SU-DHL-6 (cell line): ENCODE results near the gene KRTAP13-2.

Experiments used
- H2AFZ ChIP-seq: fragments of 200-600 bp; sonication (generic); 2 replicates; pipeline ENCODE4 v1.6.1; 2014; ENCODE audit warnings: low read depth, mild to moderate bottlenecking, moderate library complexity, mixed read lengths, antibody characterized with exemption, low read length; ENCODE audit not compliant: severe bottlenecking
- H3F3A ChIP-seq: fragments of 200-600 bp; shearing (Covaris generic); 2 replicates; pipeline ENCODE4 v1.6.0; 2016; ENCODE audit warnings: antibody characterized with exemption, mild to moderate bottlenecking; ENCODE audit not compliant: insufficient read depth
- H3K27ac ChIP-seq: fragments of 200-600 bp; sonication (generic); 2 replicates; pipeline ENCODE4 v1.5.1; 2016; ENCODE audit warnings: low read depth, mild to moderate bottlenecking, low read length, moderate library complexity, mixed read lengths
- H3K27me3 ChIP-seq: fragments of 200-600 bp; sonication (generic), shearing (Covaris generic); 2 replicates; pipeline ENCODE4 v1.6.0; 2014; ENCODE audit warnings: mild to moderate bottlenecking, low read length
- H3K36me3 ChIP-seq: fragments of 200-600 bp; sonication (generic); 2 replicates; pipeline ENCODE4 v1.6.1; 2014; ENCODE audit warnings: mild to moderate bottlenecking, low read length, mixed read lengths
- H3K4me2 ChIP-seq: fragments of 300-600, 200-600 bp; shearing (Covaris generic), sonication (generic); 2 replicates; pipeline ENCODE4 v1.6.0; 2014; ENCODE audit warnings: low read length, low read depth, mild to moderate bottlenecking; ENCODE audit not compliant: poor library complexity, severe bottlenecking
- H3K4me3 ChIP-seq: fragments of 200-600 bp; sonication (generic); 2 replicates; pipeline ENCODE4 v1.5.1; 2014; ENCODE audit warnings: antibody characterized with exemption, low read length, mild to moderate bottlenecking, mixed read lengths; ENCODE audit not compliant: insufficient read depth, poor library complexity, severe bottlenecking
- H3K79me2 ChIP-seq: fragments of 200-600 bp; sonication (generic); 2 replicates; pipeline ENCODE4 v1.6.1; 2014; ENCODE audit warnings: mild to moderate bottlenecking, low read length, moderate library complexity; ENCODE audit not compliant: insufficient read depth
- H3K9ac ChIP-seq: fragments of 200-600 bp; sonication (generic); 2 replicates; pipeline ENCODE4 v1.7.0; 2014; ENCODE audit warnings: mild to moderate bottlenecking, low read length
- H3K9me2 ChIP-seq: fragments of 200-600 bp; sonication (generic); replicated peaks from 2 replicates; pipeline ENCODE4 v1.6.1; 2014; ENCODE audit warnings: low read length; ENCODE audit not compliant: insufficient read depth
- H3K9me3 ChIP-seq: fragments of 200-600 bp; sonication (generic); 2 replicates; pipeline ENCODE4 v1.6.1; 2014; ENCODE audit warnings: low read length, mixed read lengths; ENCODE audit not compliant: insufficient read depth
- H4K20me1 ChIP-seq: fragments of 200-600 bp; sonication (generic); 2 replicates; pipeline ENCODE4 v1.6.1; 2014; ENCODE audit warnings: low read depth, mild to moderate bottlenecking, antibody characterized with exemption, low read length, moderate library complexity, mixed read lengths
- CTCF ChIP-seq: fragments of 200-600 bp; sonication (generic); IDR thresholded peaks from one replicate; pipeline ENCODE4 v1.5.1; 2017; ENCODE audit warnings: antibody characterized with exemption, mild to moderate bottlenecking, low read length, moderate library complexity; ENCODE audit not compliant: insufficient read depth, poor library complexity, severe bottlenecking
- EZH2phosphoT487 ChIP-seq: fragments of 200-600 bp; sonication (generic), shearing (Covaris generic); conservative IDR thresholded peaks from 2 replicates; pipeline ENCODE4 v1.6.1; 2018; ENCODE audit warnings: mild to moderate bottlenecking, antibody characterized with exemption, low read length, moderate library complexity, mixed read lengths

KRTAP13-2 gene

GRCh38 chr21:30337276-30337744 lies 34.8 kb downstream of the KRTAP13-2 start, which contains the start of gene KRTAP27-1:
TSS of gene KRTAP27-1 (minus strand) at chr21:30337694. CDS start at chr21:30337668, 26 bp downstream.
- no peaks in the 10 kb centered on the region for H3K9me2 ChIP-seq
- H4K20me1 ChIP-seq = no peaks in the 10 kb centered on the region
- H2AFZ ChIP-seq = no peak within 1 kb of the TSS
- H3F3A ChIP-seq = no peaks in the 10 kb centered on the region
- no peaks in the 10 kb centered on the region for H3K27me3 ChIP-seq
- no peaks in the 10 kb centered on the region for H3K36me3 ChIP-seq
- no peak within 1 kb of the TSS for H3K27ac ChIP-seq
- no peak within 1 kb of the TSS for H3K4me2 ChIP-seq
- no peak within 1 kb of the TSS for H3K4me3 ChIP-seq
- TF ChIP-seq CTCF = no peak
- no peak for TF ChIP-seq EZH2phosphoT487
- no peaks in the 10 kb centered on the region for H3K9me3 ChIP-seq
- H3K9ac ChIP-seq = no peak within 1 kb of the TSS
- no peaks in the 10 kb centered on the region for H3K79me2 ChIP-seq

GRCh38 chr21:30336596-30336995 lies 35.5 kb downstream of the KRTAP13-2 start:
- Histone ChIP-seq H3K4me2 (no peak overlapping the region), H3K27ac (no peak overlapping the region), H3K36me3 (no peaks in the 10 kb centered on the region), H3K79me2 (no peaks in the 10 kb centered on the region), H3K4me3 (no peak overlapping the region), H3K27me3 (no peaks in the 10 kb centered on the region), H3K9me3 (no peaks in the 10 kb centered on the region), H3K9ac (no peak overlapping the region), H4K20me1 (no peaks in the 10 kb centered on the region), H3K9me2 (no peaks in the 10 kb centered on the region), H2AFZ (no peak overlapping the region), H3F3A (no peaks in the 10 kb centered on the region)
- TF ChIP-seq CTCF (no peak), EZH2phosphoT487 (no peak)

- Histone ChIP-seq H3K9ac (no peak overlapping the region), H3K27ac (no peak overlapping the region), H3F3A (no peaks in the 10 kb centered on the region), H3K9me2 (no peaks in the 10 kb centered on the region), H3K36me3 (no peaks in the 10 kb centered on the region), H3K9me3 (no peaks in the 10 kb centered on the region), H3K4me2 (no peak overlapping the region), H3K27me3 (no peaks in the 10 kb centered on the region), H3K79me2 (no peaks in the 10 kb centered on the region), H4K20me1 (no peaks in the 10 kb centered on the region), H3K4me3 (no peak overlapping the region), H2AFZ (no peak overlapping the region)
- no peak for TF ChIP-seq EZH2phosphoT487
- TF ChIP-seq CTCF = no peak
Measured at GRCh38 chr21:30333736-30334135, 38.3 kb downstream of the KRTAP13-2 start.

GRCh38 chr21:30332681-30333080 lies 39.4 kb downstream of the KRTAP13-2 start:
- Histone ChIP-seq H3K4me2 (no peak overlapping the region), H3K36me3 (no peaks in the 10 kb centered on the region), H3K79me2 (no peaks in the 10 kb centered on the region), H3K27me3 (no peaks in the 10 kb centered on the region), H3F3A (no peaks in the 10 kb centered on the region), H2AFZ (no peak overlapping the region), H3K27ac (no peak overlapping the region), H3K4me3 (no peak overlapping the region), H3K9me2 (no peaks in the 10 kb centered on the region), H3K9me3 (no peaks in the 10 kb centered on the region), H3K9ac (no peak overlapping the region), H4K20me1 (no peaks in the 10 kb centered on the region)
- no peak for TF ChIP-seq EZH2phosphoT487
- TF ChIP-seq CTCF = no peak
